Mesenchymal stem cell (in vitro differentiated cells and primary cell): ENCODE measurements around the gene GDF11.
A peak's percentile ranks its signal among the peaks of the same experiment; 100 is the strongest.

ENCODE experiments used
- DNase-seq: peaks from one replicate; pipeline ENCODE4 v3.0.0-alpha.2; 2013
- H2AFZ ChIP-seq: one replicate; pipeline ENCODE4 v1.6.1; 2013; ENCODE audit warnings: low read depth, mild to moderate bottlenecking, control low read depth, inconsistent platforms, low read length, moderate library complexity
- H2AK5ac ChIP-seq: 2 replicates; pipeline ENCODE4 v1.6.1; 2013; ENCODE audit warnings: low read length, moderate library complexity, mild to moderate bottlenecking, inconsistent platforms; ENCODE audit not compliant: severe bottlenecking
- H2BK120ac ChIP-seq: one replicate; pipeline ENCODE4 v1.6.1; 2013; ENCODE audit warnings: low read depth, mild to moderate bottlenecking, inconsistent platforms, low read length, moderate library complexity
- H2BK12ac ChIP-seq, 2 experiments: one replicate each; pipeline ENCODE4 v1.6.1; 2013; ENCODE audit warnings: inconsistent platforms in 2 of 2, low read length in 2 of 2, mild to moderate bottlenecking in 2 of 2, moderate library complexity in 2 of 2, control low read depth in 1 of 2
- H2BK15ac ChIP-seq: one replicate; pipeline ENCODE4 v1.6.1; 2013; ENCODE audit warnings: mild to moderate bottlenecking, low read depth, inconsistent platforms; ENCODE audit not compliant: poor library complexity, severe bottlenecking
- H2BK5ac ChIP-seq: 2 replicates; pipeline ENCODE4 v1.6.1; 2013; ENCODE audit warnings: low read depth, mild to moderate bottlenecking, low read length, control low read depth, inconsistent platforms; ENCODE audit not compliant: poor library complexity, severe bottlenecking
- H3K14ac ChIP-seq, 2 experiments: one replicate each; pipeline ENCODE4 v1.6.1; 2013; ENCODE audit warnings: inconsistent platforms in 2 of 2, low read length in 2 of 2, control low read depth in 1 of 2, mild to moderate bottlenecking in 1 of 2, moderate library complexity in 1 of 2
- H3K18ac ChIP-seq, 2 experiments: one replicate each; pipeline ENCODE4 v1.6.1; 2013; ENCODE audit warnings: inconsistent platforms in 2 of 2, low read length in 2 of 2, control low read depth in 1 of 2, low read depth in 1 of 2, mild to moderate bottlenecking in 1 of 2
- H3K23ac ChIP-seq, 2 experiments: one replicate each; pipeline ENCODE4 v1.6.1; 2013; ENCODE audit warnings: inconsistent platforms in 2 of 2, low read length in 2 of 2, mild to moderate bottlenecking in 2 of 2, moderate library complexity in 2 of 2, control low read depth in 1 of 2
- H3K27ac ChIP-seq: 2 replicates; pipeline ENCODE4 v1.5.1; 2013; ENCODE audit warnings: mild to moderate bottlenecking, moderate library complexity, low read length, control low read depth, inconsistent platforms; ENCODE audit not compliant: poor library complexity, severe bottlenecking
- H3K27me3 ChIP-seq, 2 experiments: 2 replicates each; pipeline versions ENCODE4 v1.6.1 to v1.7.0; 2013; ENCODE audit warnings: low read length in 2 of 2, mild to moderate bottlenecking in 2 of 2, moderate library complexity in 2 of 2, control low read depth in 1 of 2, inconsistent platforms in 1 of 2; ENCODE audit not compliant: control insufficient read depth in 1 of 2, insufficient read depth in 1 of 2
- H3K36me3 ChIP-seq, 2 experiments: 2 replicates each; pipeline versions ENCODE4 v1.6.1 to v1.7.0; 2013; ENCODE audit warnings: low read length in 2 of 2, control low read depth in 1 of 2, inconsistent platforms in 1 of 2, low read depth in 1 of 2, mild to moderate bottlenecking in 1 of 2; ENCODE audit not compliant: insufficient read depth in 2 of 2, control insufficient read depth in 1 of 2
- H3K4ac ChIP-seq, 2 experiments: one replicate each; pipeline ENCODE4 v1.6.1; 2013; ENCODE audit warnings: inconsistent platforms in 2 of 2, low read length in 2 of 2, mild to moderate bottlenecking in 2 of 2, moderate library complexity in 2 of 2, control low read depth in 1 of 2, low read depth in 1 of 2
- H3K4me1 ChIP-seq: 2 replicates; pipeline ENCODE4 v1.6.1; 2013; ENCODE audit warnings: low read depth, low read length, control low read depth; ENCODE audit not compliant: control insufficient read depth, insufficient read depth
- H3K4me2 ChIP-seq: 2 replicates; pipeline ENCODE4 v1.6.1; 2013; ENCODE audit warnings: low read length, mild to moderate bottlenecking, inconsistent platforms; ENCODE audit not compliant: poor library complexity, severe bottlenecking
- H3K4me3 ChIP-seq, 2 experiments: 2 replicates each; pipeline versions ENCODE4 v1.5.1 to v1.7.0; 2013; ENCODE audit warnings: low read length in 2 of 2, mild to moderate bottlenecking in 2 of 2, control low read depth in 1 of 2, low read depth in 1 of 2; ENCODE audit not compliant: insufficient read depth in 1 of 2
- H3K79me1 ChIP-seq: replicated peaks from 2 replicates; pipeline ENCODE4 v1.6.1; 2013; ENCODE audit warnings: mild to moderate bottlenecking, control low read depth, low read length, inconsistent platforms; ENCODE audit not compliant: poor library complexity, severe bottlenecking
- H3K9ac ChIP-seq: 2 replicates; pipeline ENCODE4 v1.7.0; 2013; ENCODE audit warnings: mild to moderate bottlenecking, low read length, moderate library complexity
- H3K9me3 ChIP-seq: 2 replicates; pipeline ENCODE4 v1.7.0; 2013; ENCODE audit warnings: mild to moderate bottlenecking, low read length; ENCODE audit not compliant: control insufficient read depth
- H4K8ac ChIP-seq: one replicate; pipeline ENCODE4 v1.6.1; 2013; ENCODE audit warnings: inconsistent platforms, mild to moderate bottlenecking, low read length, moderate library complexity
- H4K91ac ChIP-seq: one replicate; pipeline ENCODE4 v1.6.1; 2013; ENCODE audit warnings: mild to moderate bottlenecking, low read length, inconsistent platforms
- WGBS: methylation state at CpG from one replicate; pipeline ENCODE4 v1.1.7; 2013; ENCODE audit warnings: mixed read lengths; 5-methylcytosine and 5-hydroxymethylcytosine counted together

Gene GDF11

GRCh38 chr12:55728939-55729818, 13.7 kb upstream of the GDF11 start, which contains the start of gene CD63:
Gene CD63, minus strand, starts transcription at chr12:55729009. Its CDS starts 668 bp downstream, at chr12:55728341.
- Histone ChIP-seq H3K9me3 (no peaks in the 10 kb centered on the region), H3K14ac (peak within 1 kb of the TSS in 1 of 2 experiments; percentile 96), H3K79me1 (peaks cover 15% of the 10 kb centered on the region), H3K4me1 (peaks cover 32% of the 10 kb centered on the region), H3K4me3 (peak within 1 kb of the TSS; percentile 94 to 95), H3K18ac (peak within 1 kb of the TSS; percentile 96 to 99), H3K23ac (peak within 1 kb of the TSS in 1 of 2 experiments; percentile 96), H2AFZ (no peak within 1 kb of the TSS), H2BK15ac (peak within 1 kb of the TSS; percentile 71), H3K27me3 (no peaks in the 10 kb centered on the region), H3K36me3 (peaks cover 33 to 39% of the 10 kb centered on the region in 2 experiments), H3K27ac (peak within 1 kb of the TSS; percentile 100), H3K4me2 (peak within 1 kb of the TSS; percentile 95), H3K4ac (peak within 1 kb of the TSS; percentile 88 to 100), H2BK12ac (peak within 1 kb of the TSS; percentile 80 to 96), H4K8ac (peak within 1 kb of the TSS; percentile 96), H3K9ac (peak within 1 kb of the TSS; percentile 95), H2BK120ac (peak within 1 kb of the TSS; percentile 96), H4K91ac (peak within 1 kb of the TSS; percentile 99), H2BK5ac (peak within 1 kb of the TSS; percentile 96), H2AK5ac (peak within 1 kb of the TSS; percentile 75)
- DNase-seq = peak; percentile 97
- under 1% methylated on average over 51 of the region's 61 CpGs for WGBS

- Histone ChIP-seq H2AK5ac (no peak overlapping the region), H3K18ac (peak overlapping the region; percentile 96 to 98), H3K27ac (peak overlapping the region; percentile 100), H3K9ac (peak overlapping the region; percentile 95), H3K36me3 (peaks cover 24 to 30% of the 10 kb centered on the region in 2 experiments), H4K8ac (peak overlapping the region; percentile 2), H3K79me1 (peaks cover 12% of the 10 kb centered on the region), H3K4ac (peak overlapping the region; percentile 66 to 98), H3K14ac (peak overlapping the region in 1 of 2 experiments; percentile 96), H3K4me2 (peak overlapping the region; percentile 95), H3K4me1 (peaks cover 27% of the 10 kb centered on the region), H2BK5ac (peak overlapping the region; percentile 96), H3K27me3 (no peaks in the 10 kb centered on the region), H3K4me3 (peak overlapping the region; percentile 57 to 85), H2AFZ (no peak overlapping the region), H4K91ac (peak overlapping the region; percentile 96), H3K23ac (peak overlapping the region in 1 of 2 experiments; percentile 86), H2BK15ac (peak overlapping the region; percentile 71), H2BK120ac (peak overlapping the region; percentile 50), H2BK12ac (peak overlapping the region; percentile 1 to 70), H3K9me3 (no peaks in the 10 kb centered on the region)
- peak; percentile 84 for DNase-seq
- WGBS = 9% methylated on average over 14 of the region's 19 CpGs
These were observed 12.8 kb upstream of the GDF11 start for GRCh38 chr12:55729819-55730818.

DNA sequence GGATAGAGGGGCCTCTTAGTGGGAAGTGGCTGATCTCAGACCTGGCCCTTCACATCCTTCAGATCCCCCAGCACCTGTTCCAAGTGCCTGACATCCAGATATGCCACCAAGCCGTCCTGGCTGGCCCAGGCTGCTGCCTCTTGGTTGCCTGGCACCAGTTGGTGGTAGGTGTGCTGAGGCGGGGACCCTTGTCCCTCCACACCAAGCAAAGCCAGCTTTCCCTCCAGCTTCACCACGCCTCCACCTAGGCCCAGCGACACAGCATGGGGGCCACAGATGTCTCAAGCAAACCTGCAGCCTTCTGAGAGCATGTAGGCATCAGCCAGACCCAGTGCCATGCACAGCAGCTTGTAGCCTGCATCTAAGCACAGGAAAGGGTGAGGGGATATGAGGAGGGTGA, 10.6 kb upstream of the GDF11 start:
- Histone ChIP-seq H3K18ac (peak overlapping the region in 1 of 2 experiments; percentile 46), H3K4me3 (no peak overlapping the region), H3K4me2 (no peak overlapping the region), H3K4me1 (peaks cover 10% of the 10 kb centered on the region), H2BK12ac (peak overlapping the region in 1 of 2 experiments; percentile 51), H2BK15ac (no peak overlapping the region), H2AFZ (no peak overlapping the region), H4K8ac (peak overlapping the region; percentile 45), H3K4ac (peak overlapping the region in 1 of 2 experiments; percentile 11), H3K27ac (no peak overlapping the region), H3K36me3 (peaks cover 4 to 8% of the 10 kb centered on the region in 2 experiments), H3K14ac (no peak overlapping the region), H4K91ac (no peak overlapping the region), H2BK120ac (no peak overlapping the region), H2BK5ac (no peak overlapping the region), H2AK5ac (no peak overlapping the region), H3K79me1 (peaks cover 9% of the 10 kb centered on the region), H3K9me3 (no peaks in the 10 kb centered on the region), H3K23ac (peak overlapping the region in 1 of 2 experiments; percentile 46), H3K9ac (peak overlapping the region; percentile 17), H3K27me3 (no peaks in the 10 kb centered on the region)
- no peak for DNase-seq
- 93% methylated on average over 4 of the region's 4 CpGs for WGBS
